Endothelial cell of umbilical vein (primary cell): ENCODE results near the gene VPREB3. TPM values are rescaled to one million over a fixed set of nuclear protein-coding genes. Genes with fewer than 3 reads are reported as not detected.

Source experiments
- BruUV-seq: library from RNA; stranded (reverse); fragments of 400-500 nt; replicated peaks from 2 replicates; lab custom pipeline; 2021; lab: Mats Ljungman, UMichigan
- CTCF ChIA-PET: fragments of 300-600, 350-600 bp; sonication (Branson Sonifier 250); formaldehyde crosslinking; loops from one replicate; lab custom pipeline; 2021; ENCODE audit warnings: antibody characterized with exemption, inconsistent platforms; lab: Charles Lee
- POLR2A ChIA-PET: fragments of 300-600, 350-600 bp; sonication (Branson Sonifier 250); formaldehyde crosslinking; loops from one replicate; lab custom pipeline; 2021; ENCODE audit warnings: antibody characterized with exemption, inconsistent platforms; lab: Charles Lee
- DNase-seq: peaks from one replicate; pipeline ENCODE4 v3.0.0-alpha.2; 2011; ENCODE audit warnings: low read depth, low spot score
- FAIRE-seq: peaks from 2 replicates; lab custom pipeline; 2011; peaks lifted over from hg19 to GRCh38; lab: Jason Lieb, UNC
- H2AFZ ChIP-seq: 2 replicates; pipeline ENCODE4 v1.6.0; 2012; ENCODE audit warnings: low read depth, low read length, control low read depth, inconsistent platforms
- H3K27ac ChIP-seq: 2 replicates; pipeline ENCODE4 v1.5.1; 2011; ENCODE audit warnings: low read depth, mild to moderate bottlenecking, control low read depth, low read length, moderate library complexity; ENCODE audit not compliant: insufficient read depth
- H3K27me3 ChIP-seq, 2 experiments: 2 replicates each; pipeline versions ENCODE4 v1.6.0 to v1.6.1; 2011; ENCODE audit warnings: low read length in 2 of 2, mixed read lengths in 1 of 2; ENCODE audit not compliant: control insufficient read depth in 2 of 2, insufficient read depth in 2 of 2
- H3K36me3 ChIP-seq, 2 experiments: 2 replicates in 1 of 2; 3 replicates in 1 of 2; pipeline ENCODE4 v1.5.1; 2011; ENCODE audit warnings: low read length in 2 of 2, mild to moderate bottlenecking in 1 of 2, moderate library complexity in 1 of 2; ENCODE audit not compliant: control insufficient read depth in 2 of 2, insufficient read depth in 2 of 2; ENCODE audit errors: extremely low read depth in 1 of 2
- H3K4me1 ChIP-seq: 3 replicates; pipeline ENCODE4 v1.5.1; 2011; ENCODE audit warnings: mild to moderate bottlenecking, low read length; ENCODE audit not compliant: control insufficient read depth, insufficient read depth; ENCODE audit errors: extremely low read depth
- H3K4me2 ChIP-seq: 2 replicates; pipeline ENCODE4 v1.6.1; 2011; ENCODE audit warnings: low read length, control low read depth, mixed read lengths; ENCODE audit not compliant: insufficient read depth
- H3K4me3 ChIP-seq, 3 experiments: fragments of 200-600 bp in 1 of 3; sonication (generic), shearing (Covaris generic) in 1 of 3; replicated peaks in 1 of 3; 2 replicates each; pipeline ENCODE4 v1.5.1; 2011 to 2016; ENCODE audit warnings: control low read depth in 3 of 3, low read length in 3 of 3, mild to moderate bottlenecking in 2 of 3, inconsistent platforms in 1 of 3, low read depth in 1 of 3, moderate library complexity in 1 of 3; ENCODE audit not compliant: insufficient read depth in 1 of 3
- H3K79me2 ChIP-seq: 2 replicates; pipeline ENCODE4 v1.6.0; 2012; ENCODE audit warnings: low read length, inconsistent platforms; ENCODE audit not compliant: control insufficient read depth, insufficient read depth
- H3K9ac ChIP-seq: replicated peaks from 2 replicates; pipeline ENCODE3; 2011; ENCODE audit warnings: low read length, control low read depth; ENCODE audit not compliant: insufficient read depth; ENCODE audit errors: extremely low read depth
- H3K9me1 ChIP-seq: replicated peaks from 3 replicates; pipeline ENCODE4 v1.6.0; 2011; ENCODE audit warnings: mild to moderate bottlenecking, low read length; ENCODE audit not compliant: control insufficient read depth, insufficient read depth; ENCODE audit errors: extremely low read depth
- H3K9me3 ChIP-seq: replicated peaks from 2 replicates; pipeline ENCODE4 v1.5.1; 2012; ENCODE audit warnings: low read length, inconsistent platforms; ENCODE audit not compliant: control insufficient read depth, insufficient read depth
- H4K20me1 ChIP-seq: replicated peaks from 2 replicates; pipeline ENCODE3; 2011; ENCODE audit warnings: mild to moderate bottlenecking, low read length; ENCODE audit not compliant: control insufficient read depth, insufficient read depth; ENCODE audit errors: extremely low read depth
- EZH2 ChIP-seq: IDR thresholded peaks from 2 replicates; pipeline ENCODE4 v1.6.1; 2012; ENCODE audit warnings: borderline replicate concordance, low read depth, mild to moderate bottlenecking, moderate library complexity, low read length, inconsistent platforms; ENCODE audit not compliant: severe bottlenecking
- FOS ChIP-seq: IDR thresholded peaks from 2 replicates; pipeline ENCODE4 v1.6.1; 2011; ENCODE audit warnings: mild to moderate bottlenecking, low read length, moderate library complexity, borderline replicate concordance; ENCODE audit not compliant: insufficient read depth
- GATA2 ChIP-seq: IDR thresholded peaks from 2 replicates; pipeline ENCODE4 v1.7.0; 2011; ENCODE audit warnings: low read depth, mild to moderate bottlenecking, moderate library complexity, mixed read lengths, low read length; ENCODE audit not compliant: insufficient read length, insufficient read depth
- JUN ChIP-seq: IDR thresholded peaks from 2 replicates; pipeline ENCODE4 v1.6.1; 2011; ENCODE audit warnings: borderline replicate concordance, low read depth; ENCODE audit not compliant: insufficient read length, insufficient read depth
- MYC ChIP-seq: IDR thresholded peaks from one replicate; pipeline ENCODE4 v1.6.1; 2011; ENCODE audit warnings: mild to moderate bottlenecking, low read depth, low read length
- POLR2A ChIP-seq: IDR thresholded peaks from 2 replicates; pipeline ENCODE4 v1.6.1; 2012; ENCODE audit warnings: low read depth, mild to moderate bottlenecking, control low read depth, low read length
- POLR2AphosphoS5 ChIP-seq: IDR thresholded peaks from 2 replicates; pipeline ENCODE4 v1.6.1; 2012; ENCODE audit warnings: low read depth, mild to moderate bottlenecking, control low read depth, low read length, moderate library complexity; ENCODE audit not compliant: insufficient read depth
- dilution Hi-C: fragments of 300-500 bp; cut with MboI; formaldehyde crosslinking; loops from one replicate; pipeline ENCODE4 v1.15.0; 2019; ENCODE audit warnings: low sequenced_read_pairs; ENCODE audit not compliant: extremely low pct_ligation_motif_present
- intact Hi-C: fragments of 100-400 bp; cut with micrococcal nuclease; formaldehyde crosslinking; loops from one replicate; pipeline ENCODE4 v1.10.0; 2022
- polyA plus RNA-seq, 4 experiments: library from polyadenylated mRNA; depleted of rRNA in 3 of 4; stranded (reverse) in 3 of 4; unstranded in 1 of 4; fragments of >200 nt; gene quantifications; 2 replicates each; pipeline versions ENCODE4 v1.2.1 to v1.2.3, GENCODE V29; 2011 to 2012; ENCODE audit warnings: missing spikeins in 1 of 4
- total RNA-seq: library from RNA; stranded (reverse); gene quantifications from 2 replicates; pipeline ENCODE4 v1.2.3, GENCODE V29; 2021
- TF ChIP-seq, protein P1 (sequence below): IDR thresholded peaks from 2 replicates; pipeline ENCODE4 v1.6.1; 2011; ENCODE audit not compliant: insufficient read depth, insufficient read length
- TF ChIP-seq, protein P2 (sequence below), 2 donors: IDR thresholded peaks; 1 replicate in 1 of 2; 2 replicates in 1 of 2; pipeline ENCODE4 v1.5.1; 2011; ENCODE audit warnings: low read length in 2 of 2, mild to moderate bottlenecking in 2 of 2, moderate library complexity in 2 of 2, control low read depth in 1 of 2, inconsistent platforms in 1 of 2, low read depth in 1 of 2; ENCODE audit not compliant: insufficient read depth in 1 of 2; ENCODE audit errors: extremely low read depth in 1 of 2

The VPREB3 gene
- total and polyA plus RNA-seq, 2 donors (not counting 3 experiments of a cell fraction or from before 2014, with no cell fraction given): not detected

DNA sequence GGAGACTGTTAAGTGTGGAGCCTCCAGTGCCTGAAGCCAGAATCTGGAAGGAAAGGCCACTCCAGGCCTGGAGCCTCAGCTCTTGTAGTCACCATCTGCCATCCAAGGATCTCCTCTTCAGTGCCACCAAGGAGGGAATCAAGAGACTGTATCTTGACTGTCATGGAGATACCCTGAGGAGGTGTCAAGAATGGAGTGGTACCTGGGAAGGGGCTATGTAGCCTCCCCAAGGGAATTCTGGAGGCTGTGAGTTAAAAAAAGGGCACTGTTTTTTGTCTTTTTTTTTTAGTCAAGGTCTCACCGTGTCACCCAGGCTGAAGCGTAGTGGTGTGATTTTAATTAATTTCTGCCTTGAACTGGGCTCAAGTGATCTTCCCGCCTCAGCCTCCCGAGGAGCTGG, 5.3 kb upstream of the VPREB3 start:
- Histone ChIP-seq H4K20me1 (no peaks in the 10 kb centered on the region), H3K36me3 (no peaks in the 10 kb centered on the region), H3K9me3 (no peaks in the 10 kb centered on the region), H3K4me2 (no peak overlapping the region), H3K4me1 (peaks cover 12% of the 10 kb centered on the region), H3K9ac (no peak overlapping the region), H3K27me3 (no peaks in the 10 kb centered on the region), H3K27ac (no peak overlapping the region), H2AFZ (no peak overlapping the region), H3K9me1 (no peaks in the 10 kb centered on the region), H3K79me2 (no peaks in the 10 kb centered on the region), H3K4me3 (no peak overlapping the region)
- no peak for DNase-seq
- FAIRE-seq: no peak
- ChIA-PET CTCF (interaction anchor here (1.4 kb wide), 1 partner anchor 11 kb away, joined by 4 read pairs; no protein-coding TSS in a partner anchor), POLR2A (no interaction called here)
- BruUV-seq: no TSS peak
- dilution Hi-C loops (no loop called here), intact Hi-C loops (no loop called here)
- TF ChIP-seq, protein P1, sequence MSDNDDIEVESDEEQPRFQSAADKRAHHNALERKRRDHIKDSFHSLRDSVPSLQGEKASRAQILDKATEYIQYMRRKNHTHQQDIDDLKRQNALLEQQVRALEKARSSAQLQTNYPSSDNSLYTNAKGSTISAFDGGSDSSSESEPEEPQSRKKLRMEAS: no peak
- TF ChIP-seq EZH2: no peak
- no peak for TF ChIP-seq JUN
- no peak for TF ChIP-seq FOS
- TF ChIP-seq, protein P2, sequence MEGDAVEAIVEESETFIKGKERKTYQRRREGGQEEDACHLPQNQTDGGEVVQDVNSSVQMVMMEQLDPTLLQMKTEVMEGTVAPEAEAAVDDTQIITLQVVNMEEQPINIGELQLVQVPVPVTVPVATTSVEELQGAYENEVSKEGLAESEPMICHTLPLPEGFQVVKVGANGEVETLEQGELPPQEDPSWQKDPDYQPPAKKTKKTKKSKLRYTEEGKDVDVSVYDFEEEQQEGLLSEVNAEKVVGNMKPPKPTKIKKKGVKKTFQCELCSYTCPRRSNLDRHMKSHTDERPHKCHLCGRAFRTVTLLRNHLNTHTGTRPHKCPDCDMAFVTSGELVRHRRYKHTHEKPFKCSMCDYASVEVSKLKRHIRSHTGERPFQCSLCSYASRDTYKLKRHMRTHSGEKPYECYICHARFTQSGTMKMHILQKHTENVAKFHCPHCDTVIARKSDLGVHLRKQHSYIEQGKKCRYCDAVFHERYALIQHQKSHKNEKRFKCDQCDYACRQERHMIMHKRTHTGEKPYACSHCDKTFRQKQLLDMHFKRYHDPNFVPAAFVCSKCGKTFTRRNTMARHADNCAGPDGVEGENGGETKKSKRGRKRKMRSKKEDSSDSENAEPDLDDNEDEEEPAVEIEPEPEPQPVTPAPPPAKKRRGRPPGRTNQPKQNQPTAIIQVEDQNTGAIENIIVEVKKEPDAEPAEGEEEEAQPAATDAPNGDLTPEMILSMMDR (IDR thresholded peaks at IDR 0.05; ENCODE audit: extremely low read depth in 1 of 2, insufficient read depth in 1 of 2, low read depth in 1 of 2, low read length in 2 of 2): no peak
- no peak for TF ChIP-seq POLR2AphosphoS5
- TF ChIP-seq POLR2A: no peak
- no peak for TF ChIP-seq MYC
- TF ChIP-seq GATA2: no peak
